GM19467 (cell line): Measurements from ENCODE around the gene CTSL.

Source experiments
- ATAC-seq: cut with Tn5 transposase; IDR thresholded peaks from one replicate; pipeline ENCODE4 v1.9.1; 2021; ENCODE audit warnings: mild to moderate bottlenecking, moderate library complexity; ENCODE audit not compliant: unreplicated experiment

The CTSL gene

GRCh38 chr9:87725900-87726709 lies at the start of gene CTSL:
Gene CTSL, plus strand, starts transcription at chr9:87726119. Its CDS starts 1,485 bp downstream, at chr9:87727604.
- ATAC-seq, result no peak

GRCh38 chr9:87676976-87677775 lies 48.7 kb upstream of the CTSL start:
- no peak for ATAC-seq

GRCh38 chr9:87677776-87678587 lies 47.9 kb upstream of the CTSL start:
- ATAC-seq, result no peak

- ATAC-seq, result no peak
Observed at GRCh38 chr9:87678650-87679355, 47.1 kb upstream of the CTSL start.

- no peak for ATAC-seq
Observed at GRCh38 chr9:87681271-87682061, 44.5 kb upstream of the CTSL start.

GRCh38 chr9:87682085-87682484 lies 43.8 kb upstream of the CTSL start:
- no peak for ATAC-seq

- no peak for ATAC-seq
Observed at GRCh38 chr9:87682618-87683017, 43.3 kb upstream of the CTSL start.

- ATAC-seq, result no peak
Observed at GRCh38 chr9:87683751-87684626, 41.9 kb upstream of the CTSL start.

- no peak for ATAC-seq
Observed at GRCh38 chr9:87684627-87685219, 41.2 kb upstream of the CTSL start.

GRCh38 chr9:87685441-87685840 lies 40.5 kb upstream of the CTSL start:
- no peak for ATAC-seq

- ATAC-seq, result no peak
Observed at GRCh38 chr9:87685871-87686519, 39.9 kb upstream of the CTSL start.

GRCh38 chr9:87686520-87687090 lies 39.3 kb upstream of the CTSL start:
- ATAC-seq, result no peak

- ATAC-seq, result no peak
Observed at GRCh38 chr9:87687207-87687606, 38.7 kb upstream of the CTSL start.

- no peak for ATAC-seq
Observed at GRCh38 chr9:87694236-87694755, 31.6 kb upstream of the CTSL start.

- ATAC-seq, result no peak
Observed at GRCh38 chr9:87695523-87695922, 30.4 kb upstream of the CTSL start.

GRCh38 chr9:87696641-87697040 lies 29.3 kb upstream of the CTSL start:
- no peak for ATAC-seq

- ATAC-seq, result no peak
Observed at GRCh38 chr9:87698069-87698809, 27.7 kb upstream of the CTSL start.
